PC-9 (cell line): ENCODE measurements around the gene FIGNL2.

ENCODE experiments used
- EZH2 ChIP-seq: fragments of 200-600 bp; sonication (generic); IDR thresholded peaks from 2 replicates; pipeline ENCODE4 v1.8.0; 2017; ENCODE audit warnings: antibody characterized with exemption, low read depth
- TF ChIP-seq, protein P1 (sequence below): fragments of 200-600 bp; sonication (generic); conservative IDR thresholded peaks from 2 replicates; pipeline ENCODE4 v1.6.1; 2017; ENCODE audit warnings: mixed run types, antibody characterized with exemption, mild to moderate bottlenecking, moderate library complexity

DNA sequence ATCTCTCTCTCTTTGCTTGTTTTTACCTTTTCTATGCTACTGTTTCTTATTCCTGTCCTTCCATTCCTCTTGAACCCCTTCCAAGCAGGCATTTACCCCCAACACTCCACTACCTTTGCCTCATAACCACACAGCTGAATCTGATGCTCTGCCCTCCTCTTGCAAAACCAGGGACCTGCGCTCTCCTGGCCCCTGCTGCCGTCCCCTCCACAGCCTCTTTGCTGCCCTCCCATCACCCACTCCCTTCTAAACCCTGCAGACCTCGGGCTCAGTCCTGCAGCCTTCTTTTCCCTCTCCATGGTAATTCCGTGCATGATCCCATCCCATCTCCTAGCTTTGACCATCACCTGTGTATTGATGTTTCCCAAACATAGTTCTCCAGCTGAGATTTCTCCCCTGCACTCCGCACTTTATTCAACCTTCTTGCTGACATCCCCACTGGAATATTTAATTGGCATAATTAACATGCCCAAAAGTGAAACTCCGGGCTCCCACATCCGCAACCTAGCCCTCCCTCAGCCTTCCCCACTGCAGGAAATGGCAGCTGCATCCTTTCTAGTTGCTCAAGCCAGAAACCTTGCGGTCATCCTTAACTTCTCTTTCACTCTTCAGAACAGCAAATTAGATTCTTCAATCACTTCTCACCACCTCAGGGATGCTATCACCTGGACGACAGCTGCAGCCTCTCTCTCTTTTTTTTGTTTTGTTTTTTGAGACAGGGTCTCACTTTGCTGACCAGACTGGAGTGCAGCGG lies 16.0 kb downstream of the FIGNL2 start:
- TF ChIP-seq, protein P1, sequence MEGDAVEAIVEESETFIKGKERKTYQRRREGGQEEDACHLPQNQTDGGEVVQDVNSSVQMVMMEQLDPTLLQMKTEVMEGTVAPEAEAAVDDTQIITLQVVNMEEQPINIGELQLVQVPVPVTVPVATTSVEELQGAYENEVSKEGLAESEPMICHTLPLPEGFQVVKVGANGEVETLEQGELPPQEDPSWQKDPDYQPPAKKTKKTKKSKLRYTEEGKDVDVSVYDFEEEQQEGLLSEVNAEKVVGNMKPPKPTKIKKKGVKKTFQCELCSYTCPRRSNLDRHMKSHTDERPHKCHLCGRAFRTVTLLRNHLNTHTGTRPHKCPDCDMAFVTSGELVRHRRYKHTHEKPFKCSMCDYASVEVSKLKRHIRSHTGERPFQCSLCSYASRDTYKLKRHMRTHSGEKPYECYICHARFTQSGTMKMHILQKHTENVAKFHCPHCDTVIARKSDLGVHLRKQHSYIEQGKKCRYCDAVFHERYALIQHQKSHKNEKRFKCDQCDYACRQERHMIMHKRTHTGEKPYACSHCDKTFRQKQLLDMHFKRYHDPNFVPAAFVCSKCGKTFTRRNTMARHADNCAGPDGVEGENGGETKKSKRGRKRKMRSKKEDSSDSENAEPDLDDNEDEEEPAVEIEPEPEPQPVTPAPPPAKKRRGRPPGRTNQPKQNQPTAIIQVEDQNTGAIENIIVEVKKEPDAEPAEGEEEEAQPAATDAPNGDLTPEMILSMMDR, result no peak
- TF ChIP-seq EZH2, result no peak
